Measurements from ENCODE around the gene SEC14L5. TPM values are rescaled to one million over a fixed set of nuclear protein-coding genes. Genes with fewer than 3 reads are reported as not detected.

SEC14L5 gene
- total RNA-seq, 1 experiment from 2014 or later: 0.27 TPM

DNA sequence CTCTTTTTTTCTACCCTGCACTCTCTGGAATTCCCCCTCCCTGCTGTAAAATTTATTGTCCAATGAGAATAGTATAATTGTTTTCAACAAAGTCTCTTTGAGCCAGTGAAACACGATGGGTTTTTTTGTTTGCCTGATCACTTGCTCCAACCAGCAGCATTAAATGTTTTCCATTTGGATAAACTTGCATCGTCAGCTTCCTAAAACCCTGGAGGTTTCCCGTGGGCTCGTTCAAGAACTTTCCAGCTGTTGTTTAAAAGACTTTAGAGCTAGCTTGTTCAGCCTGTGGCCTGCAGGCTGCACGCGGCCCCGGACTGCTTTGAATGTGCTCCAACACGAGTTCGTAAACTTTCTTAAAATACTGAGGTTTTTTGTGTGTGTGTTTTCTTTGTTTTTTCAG lies 60.7 kb downstream of the SEC14L5 start:
- intact Hi-C loops (cut with micrococcal nuclease): no loop called here
- H2AFZ ChIP-seq (ENCODE audit: low read depth, low read length, poor library complexity, severe bottlenecking): no peak overlapping the region
- no peak overlapping the region for H3K4me3 ChIP-seq (replicated peaks in 1 of 2; ENCODE audit: low read depth in 1 of 2, low read length in 2 of 2)
- no peak for DNase-seq (ENCODE audit: low read depth, low spot score)
- H3K9me2 ChIP-seq (ENCODE audit: insufficient read depth): no peaks in the 10 kb centered on the region
- H3K79me2 ChIP-seq (ENCODE audit: insufficient read depth, low read length): no peaks in the 10 kb centered on the region
- H3K4me1 ChIP-seq (ENCODE audit: control insufficient read depth in 1 of 2, insufficient read depth in 2 of 2, low read length in 2 of 2): no peaks in the 10 kb centered on the region
- no peak overlapping the region for H3K9ac ChIP-seq (ENCODE audit: low read length)
- no peaks in the 10 kb centered on the region for H3K9me3 ChIP-seq (ENCODE audit: control insufficient read depth in 1 of 2, insufficient read depth in 1 of 2, low read depth in 1 of 2, low read length in 2 of 2)
- no peak overlapping the region for H3K27ac ChIP-seq (ENCODE audit: low read depth, low read length)
- no TSS peak for BruUV-seq (replicated peaks)
- ATAC-seq: no peak
- ChIA-PET CTCF (no interaction called here), RAD21 (ENCODE audit: low non-redundant PET in 1 of 2, low total read pairs in 2 of 2, uncharacterized antibody in 2 of 2, unreplicated experiment in 2 of 2) (no interaction called here), POLR2A (no interaction called here)
- no peaks in the 10 kb centered on the region for H3K27me3 ChIP-seq (ENCODE audit: insufficient read depth, low read length)
- H3K4me2 ChIP-seq (ENCODE audit: low read length): no peak overlapping the region
- TF ChIP-seq, protein P1, sequence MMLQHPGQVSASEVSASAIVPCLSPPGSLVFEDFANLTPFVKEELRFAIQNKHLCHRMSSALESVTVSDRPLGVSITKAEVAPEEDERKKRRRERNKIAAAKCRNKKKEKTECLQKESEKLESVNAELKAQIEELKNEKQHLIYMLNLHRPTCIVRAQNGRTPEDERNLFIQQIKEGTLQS (IDR thresholded peaks at IDR 0.05): no peak
- TF ChIP-seq, protein P2, sequence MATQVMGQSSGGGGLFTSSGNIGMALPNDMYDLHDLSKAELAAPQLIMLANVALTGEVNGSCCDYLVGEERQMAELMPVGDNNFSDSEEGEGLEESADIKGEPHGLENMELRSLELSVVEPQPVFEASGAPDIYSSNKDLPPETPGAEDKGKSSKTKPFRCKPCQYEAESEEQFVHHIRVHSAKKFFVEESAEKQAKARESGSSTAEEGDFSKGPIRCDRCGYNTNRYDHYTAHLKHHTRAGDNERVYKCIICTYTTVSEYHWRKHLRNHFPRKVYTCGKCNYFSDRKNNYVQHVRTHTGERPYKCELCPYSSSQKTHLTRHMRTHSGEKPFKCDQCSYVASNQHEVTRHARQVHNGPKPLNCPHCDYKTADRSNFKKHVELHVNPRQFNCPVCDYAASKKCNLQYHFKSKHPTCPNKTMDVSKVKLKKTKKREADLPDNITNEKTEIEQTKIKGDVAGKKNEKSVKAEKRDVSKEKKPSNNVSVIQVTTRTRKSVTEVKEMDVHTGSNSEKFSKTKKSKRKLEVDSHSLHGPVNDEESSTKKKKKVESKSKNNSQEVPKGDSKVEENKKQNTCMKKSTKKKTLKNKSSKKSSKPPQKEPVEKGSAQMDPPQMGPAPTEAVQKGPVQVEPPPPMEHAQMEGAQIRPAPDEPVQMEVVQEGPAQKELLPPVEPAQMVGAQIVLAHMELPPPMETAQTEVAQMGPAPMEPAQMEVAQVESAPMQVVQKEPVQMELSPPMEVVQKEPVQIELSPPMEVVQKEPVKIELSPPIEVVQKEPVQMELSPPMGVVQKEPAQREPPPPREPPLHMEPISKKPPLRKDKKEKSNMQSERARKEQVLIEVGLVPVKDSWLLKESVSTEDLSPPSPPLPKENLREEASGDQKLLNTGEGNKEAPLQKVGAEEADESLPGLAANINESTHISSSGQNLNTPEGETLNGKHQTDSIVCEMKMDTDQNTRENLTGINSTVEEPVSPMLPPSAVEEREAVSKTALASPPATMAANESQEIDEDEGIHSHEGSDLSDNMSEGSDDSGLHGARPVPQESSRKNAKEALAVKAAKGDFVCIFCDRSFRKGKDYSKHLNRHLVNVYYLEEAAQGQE (IDR thresholded peaks at IDR 0.05; ENCODE audit: low read depth): no peak
- TF ChIP-seq ZFX (IDR thresholded peaks at IDR 0.05): no peak
- no peak for TF ChIP-seq CBX3 (IDR thresholded peaks at IDR 0.05; ENCODE audit: low read depth)
- TF ChIP-seq CEBPB (IDR thresholded peaks at IDR 0.05; ENCODE audit: low read depth): no peak
- TF ChIP-seq EZH2phosphoT487 (IDR thresholded peaks at IDR 0.05; ENCODE audit: borderline replicate concordance): no peak
- TF ChIP-seq EGR1 (IDR thresholded peaks at IDR 0.05; ENCODE audit: low read depth): no peak
- TF ChIP-seq SP1 (IDR thresholded peaks at IDR 0.05; ENCODE audit: low read depth): no peak
- no peak for TF ChIP-seq FOSL1 (IDR thresholded peaks at IDR 0.05; ENCODE audit: low read depth)
- TF ChIP-seq, protein P3, sequence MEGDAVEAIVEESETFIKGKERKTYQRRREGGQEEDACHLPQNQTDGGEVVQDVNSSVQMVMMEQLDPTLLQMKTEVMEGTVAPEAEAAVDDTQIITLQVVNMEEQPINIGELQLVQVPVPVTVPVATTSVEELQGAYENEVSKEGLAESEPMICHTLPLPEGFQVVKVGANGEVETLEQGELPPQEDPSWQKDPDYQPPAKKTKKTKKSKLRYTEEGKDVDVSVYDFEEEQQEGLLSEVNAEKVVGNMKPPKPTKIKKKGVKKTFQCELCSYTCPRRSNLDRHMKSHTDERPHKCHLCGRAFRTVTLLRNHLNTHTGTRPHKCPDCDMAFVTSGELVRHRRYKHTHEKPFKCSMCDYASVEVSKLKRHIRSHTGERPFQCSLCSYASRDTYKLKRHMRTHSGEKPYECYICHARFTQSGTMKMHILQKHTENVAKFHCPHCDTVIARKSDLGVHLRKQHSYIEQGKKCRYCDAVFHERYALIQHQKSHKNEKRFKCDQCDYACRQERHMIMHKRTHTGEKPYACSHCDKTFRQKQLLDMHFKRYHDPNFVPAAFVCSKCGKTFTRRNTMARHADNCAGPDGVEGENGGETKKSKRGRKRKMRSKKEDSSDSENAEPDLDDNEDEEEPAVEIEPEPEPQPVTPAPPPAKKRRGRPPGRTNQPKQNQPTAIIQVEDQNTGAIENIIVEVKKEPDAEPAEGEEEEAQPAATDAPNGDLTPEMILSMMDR (IDR thresholded peaks at IDR 0.05 in 2 of 3, conservative IDR thresholded peaks at IDR 0.05 in 1 of 3; ENCODE audit: borderline replicate concordance in 1 of 3, insufficient read depth in 1 of 3, low read depth in 2 of 3, low read length in 2 of 3): no peak
- TF ChIP-seq ELF1 (IDR thresholded peaks at IDR 0.05; ENCODE audit: borderline replicate concordance, low read depth): no peak
- no peak for TF ChIP-seq POLR2A (IDR thresholded peaks at IDR 0.05; ENCODE audit: borderline replicate concordance, extremely low read depth, insufficient read depth, insufficient read length)
- TF ChIP-seq JUND (IDR thresholded peaks at IDR 0.05): no peak
- TF ChIP-seq, protein P4, sequence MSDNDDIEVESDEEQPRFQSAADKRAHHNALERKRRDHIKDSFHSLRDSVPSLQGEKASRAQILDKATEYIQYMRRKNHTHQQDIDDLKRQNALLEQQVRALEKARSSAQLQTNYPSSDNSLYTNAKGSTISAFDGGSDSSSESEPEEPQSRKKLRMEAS (IDR thresholded peaks at IDR 0.05): no peak
- TF ChIP-seq RAD21 (IDR thresholded peaks at IDR 0.05; ENCODE audit: low read depth): no peak
- TF ChIP-seq POLR2AphosphoS5 (IDR thresholded peaks at IDR 0.05; ENCODE audit: low read depth, low read length): no peak
- TF ChIP-seq SIN3A (IDR thresholded peaks at IDR 0.05; ENCODE audit: low read depth): no peak
- TF ChIP-seq, protein P5, sequence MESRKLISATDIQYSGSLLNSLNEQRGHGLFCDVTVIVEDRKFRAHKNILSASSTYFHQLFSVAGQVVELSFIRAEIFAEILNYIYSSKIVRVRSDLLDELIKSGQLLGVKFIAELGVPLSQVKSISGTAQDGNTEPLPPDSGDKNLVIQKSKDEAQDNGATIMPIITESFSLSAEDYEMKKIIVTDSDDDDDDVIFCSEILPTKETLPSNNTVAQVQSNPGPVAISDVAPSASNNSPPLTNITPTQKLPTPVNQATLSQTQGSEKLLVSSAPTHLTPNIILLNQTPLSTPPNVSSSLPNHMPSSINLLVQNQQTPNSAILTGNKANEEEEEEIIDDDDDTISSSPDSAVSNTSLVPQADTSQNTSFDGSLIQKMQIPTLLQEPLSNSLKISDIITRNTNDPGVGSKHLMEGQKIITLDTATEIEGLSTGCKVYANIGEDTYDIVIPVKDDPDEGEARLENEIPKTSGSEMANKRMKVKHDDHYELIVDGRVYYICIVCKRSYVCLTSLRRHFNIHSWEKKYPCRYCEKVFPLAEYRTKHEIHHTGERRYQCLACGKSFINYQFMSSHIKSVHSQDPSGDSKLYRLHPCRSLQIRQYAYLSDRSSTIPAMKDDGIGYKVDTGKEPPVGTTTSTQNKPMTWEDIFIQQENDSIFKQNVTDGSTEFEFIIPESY (IDR thresholded peaks at IDR 0.05; ENCODE audit: extremely low read depth, insufficient replicate concordance, low read length): no peak
- no peak for TF ChIP-seq ZNF274 (IDR thresholded peaks at IDR 0.05; ENCODE audit: low read depth, low read length)
- no peak for TF ChIP-seq EZH2 (IDR thresholded peaks at IDR 0.05)
- H3K36me3 ChIP-seq (ENCODE audit: control insufficient read depth in 1 of 2, insufficient read depth in 2 of 2, low read length in 2 of 2): no peaks in the 10 kb centered on the region
- H4K20me1 ChIP-seq (ENCODE audit: insufficient read depth): no peaks in the 10 kb centered on the region
